Gastrocnemius medialis (tissue), 4 donors: Measurements from ENCODE around the gene RORC.

Source experiments
- POLR2A ChIP-seq, 2 donors: fragments of 450-650 bp; IDR thresholded peaks; one replicate each; pipeline ENCODE4 v1.6.1; 2017; ENCODE audit warnings: antibody characterized with exemption in 2 of 2, mild to moderate bottlenecking in 2 of 2, moderate library complexity in 2 of 2
- TF ChIP-seq, protein P1 (sequence below), 5 experiments: fragments of 450-650 bp in 3 of 5; fragments of 200-600 bp in 2 of 5; sonication (generic) in 2 of 5; IDR thresholded peaks in 4 of 5; conservative IDR thresholded peaks in 1 of 5; 1 replicate in 4 of 5; 2 replicates in 1 of 5; pipeline ENCODE4 v1.5.1; 2016 to 2019; ENCODE audit warnings: antibody characterized with exemption in 5 of 5, mild to moderate bottlenecking in 3 of 5, moderate library complexity in 3 of 5

DNA sequence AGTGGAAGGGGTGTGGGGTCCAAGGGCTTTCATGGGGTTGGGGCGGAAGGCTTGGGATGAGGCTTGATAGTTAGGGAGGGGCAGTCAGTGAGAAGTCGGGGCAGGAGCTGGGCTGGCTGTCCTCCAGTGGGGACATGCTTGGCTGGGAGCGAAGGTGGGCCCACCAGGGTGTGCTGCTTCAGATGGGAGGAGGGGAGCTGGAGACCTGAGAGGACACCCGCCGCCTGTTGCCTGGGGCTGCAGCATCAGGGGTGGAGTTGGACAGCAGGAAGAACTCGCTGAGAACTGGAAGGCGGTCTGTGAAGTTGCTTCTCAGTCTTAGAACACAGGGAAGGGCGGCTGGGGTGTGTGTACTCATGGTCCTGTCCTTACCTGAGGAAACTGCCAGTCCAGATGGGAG is 20.3 kb upstream of the RORC start:
- TF ChIP-seq, protein P1, sequence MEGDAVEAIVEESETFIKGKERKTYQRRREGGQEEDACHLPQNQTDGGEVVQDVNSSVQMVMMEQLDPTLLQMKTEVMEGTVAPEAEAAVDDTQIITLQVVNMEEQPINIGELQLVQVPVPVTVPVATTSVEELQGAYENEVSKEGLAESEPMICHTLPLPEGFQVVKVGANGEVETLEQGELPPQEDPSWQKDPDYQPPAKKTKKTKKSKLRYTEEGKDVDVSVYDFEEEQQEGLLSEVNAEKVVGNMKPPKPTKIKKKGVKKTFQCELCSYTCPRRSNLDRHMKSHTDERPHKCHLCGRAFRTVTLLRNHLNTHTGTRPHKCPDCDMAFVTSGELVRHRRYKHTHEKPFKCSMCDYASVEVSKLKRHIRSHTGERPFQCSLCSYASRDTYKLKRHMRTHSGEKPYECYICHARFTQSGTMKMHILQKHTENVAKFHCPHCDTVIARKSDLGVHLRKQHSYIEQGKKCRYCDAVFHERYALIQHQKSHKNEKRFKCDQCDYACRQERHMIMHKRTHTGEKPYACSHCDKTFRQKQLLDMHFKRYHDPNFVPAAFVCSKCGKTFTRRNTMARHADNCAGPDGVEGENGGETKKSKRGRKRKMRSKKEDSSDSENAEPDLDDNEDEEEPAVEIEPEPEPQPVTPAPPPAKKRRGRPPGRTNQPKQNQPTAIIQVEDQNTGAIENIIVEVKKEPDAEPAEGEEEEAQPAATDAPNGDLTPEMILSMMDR (IDR thresholded peaks at IDR 0.05 in 4 of 5, conservative IDR thresholded peaks at IDR 0.05 in 1 of 5), result no peak
- no peak for TF ChIP-seq POLR2A (IDR thresholded peaks at IDR 0.05)
